ENCODE results near the gene SPIRE2. TPM values are rescaled to one million over a fixed set of nuclear protein-coding genes. Genes with fewer than 3 reads are reported as not detected.
A peak's percentile ranks its signal among the peaks of the same experiment; 100 is the strongest.

Gene SPIRE2
- total and polyA plus RNA-seq, 2 of the 13 experiments (the other 11 are each of a cell fraction or from before 2014, with no cell fraction given): 13.3 to 37.5 TPM

DNA sequence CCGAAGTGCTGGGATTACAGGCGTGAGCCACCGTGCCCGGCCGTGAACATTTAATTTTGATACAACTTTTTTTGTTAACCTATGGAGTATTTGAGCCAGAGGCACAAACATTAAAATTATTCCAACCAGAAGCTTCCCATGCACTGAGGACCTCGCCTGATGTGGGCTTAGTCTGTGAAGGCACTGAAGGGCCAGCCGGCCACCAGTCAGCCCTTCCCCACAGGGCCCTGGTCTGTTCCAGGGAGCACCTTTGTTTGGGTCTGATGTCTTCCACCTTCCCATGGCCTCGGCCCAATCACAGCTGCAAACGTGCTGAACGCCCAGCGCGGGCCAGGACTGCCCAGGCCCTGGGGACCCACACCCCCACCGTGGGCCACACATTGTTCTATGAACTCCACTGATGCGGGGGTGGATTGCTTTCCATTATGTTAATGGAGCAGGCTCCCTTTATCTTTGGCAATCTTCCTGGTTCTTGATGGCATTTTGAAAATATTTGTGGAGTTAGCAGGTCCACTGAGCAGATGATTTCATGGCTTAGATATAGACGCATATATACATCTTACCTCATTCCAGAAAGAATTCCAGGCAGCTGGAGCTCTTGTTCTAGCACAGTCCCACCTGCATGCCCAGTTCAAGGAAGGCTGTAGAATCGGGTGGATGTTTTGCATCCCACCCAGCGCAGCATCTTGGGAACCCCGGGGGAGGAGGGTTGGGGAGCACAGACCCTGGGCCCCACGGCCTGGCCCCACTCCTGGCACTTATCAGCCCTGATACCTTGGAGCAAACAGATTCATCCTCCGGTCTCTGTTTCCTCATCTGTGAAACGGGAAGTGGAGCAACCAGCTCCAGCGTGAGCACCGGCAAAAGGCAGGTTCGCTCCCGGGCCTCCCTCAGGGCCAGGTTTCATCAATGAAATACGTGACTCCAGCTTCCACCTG lies 14.5 kb downstream of the SPIRE2 start (continued):
- TF ChIP-seq TP53 (CRISPR knock-in tag; conservative IDR thresholded peaks at IDR 0.05) (no peak), ZNF788 (CRISPR knock-in tag; IDR thresholded peaks at IDR 0.05; ENCODE audit: borderline replicate concordance) (0 out of 2 replicates have a peak, but pooled peaks have one; percentile 55), GFI1 (CRISPR knock-in tag; IDR thresholded peaks at IDR 0.05; ENCODE audit: borderline replicate concordance) (peak; percentile 59; the same call in 1 of the 2 replicates), HNF1A (IDR thresholded peaks at IDR 0.05; ENCODE audit: low read depth) (no peak), HNF1A (CRISPR knock-in tag; IDR thresholded peaks at IDR 0.05; ENCODE audit: borderline replicate concordance) (0 out of 2 replicates have a peak, but pooled peaks have one; percentile 6), ZNF430 (CRISPR knock-in tag; IDR thresholded peaks at IDR 0.05) (no peak), FIP1L1 (IDR thresholded peaks at IDR 0.05; ENCODE audit: borderline replicate concordance, insufficient read depth, low read depth, low read length) (no peak), SALL1 (CRISPR knock-in tag; IDR thresholded peaks at IDR 0.05) (peak; percentile 29; the same call in 1 of the 2 replicates), AGO1 (IDR thresholded peaks at IDR 0.05; ENCODE audit: low read depth, low read length, poor library complexity, severe bottlenecking) (peak; percentile 50), DNMT3B (CRISPR knock-in tag; conservative IDR thresholded peaks at IDR 0.05) (no peak), ZNF83 (CRISPR knock-in tag; IDR thresholded peaks at IDR 0.05; ENCODE audit: borderline replicate concordance) (no peak), ZMYM2 (CRISPR knock-in tag; IDR thresholded peaks at IDR 0.05) (peak; percentile 64; the same call in 1 of the 2 replicates), ETS1 (CRISPR knock-in tag; IDR thresholded peaks at IDR 0.05) (no peak), ZNF10 (CRISPR knock-in tag; IDR thresholded peaks at IDR 0.05; ENCODE audit: borderline replicate concordance, low read depth) (no peak), ZNF607 (CRISPR knock-in tag; IDR thresholded peaks at IDR 0.05; ENCODE audit: borderline replicate concordance) (no peak)
- TF ChIP-seq, protein P1, sequence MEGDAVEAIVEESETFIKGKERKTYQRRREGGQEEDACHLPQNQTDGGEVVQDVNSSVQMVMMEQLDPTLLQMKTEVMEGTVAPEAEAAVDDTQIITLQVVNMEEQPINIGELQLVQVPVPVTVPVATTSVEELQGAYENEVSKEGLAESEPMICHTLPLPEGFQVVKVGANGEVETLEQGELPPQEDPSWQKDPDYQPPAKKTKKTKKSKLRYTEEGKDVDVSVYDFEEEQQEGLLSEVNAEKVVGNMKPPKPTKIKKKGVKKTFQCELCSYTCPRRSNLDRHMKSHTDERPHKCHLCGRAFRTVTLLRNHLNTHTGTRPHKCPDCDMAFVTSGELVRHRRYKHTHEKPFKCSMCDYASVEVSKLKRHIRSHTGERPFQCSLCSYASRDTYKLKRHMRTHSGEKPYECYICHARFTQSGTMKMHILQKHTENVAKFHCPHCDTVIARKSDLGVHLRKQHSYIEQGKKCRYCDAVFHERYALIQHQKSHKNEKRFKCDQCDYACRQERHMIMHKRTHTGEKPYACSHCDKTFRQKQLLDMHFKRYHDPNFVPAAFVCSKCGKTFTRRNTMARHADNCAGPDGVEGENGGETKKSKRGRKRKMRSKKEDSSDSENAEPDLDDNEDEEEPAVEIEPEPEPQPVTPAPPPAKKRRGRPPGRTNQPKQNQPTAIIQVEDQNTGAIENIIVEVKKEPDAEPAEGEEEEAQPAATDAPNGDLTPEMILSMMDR (CRISPR knock-in tag; IDR thresholded peaks at IDR 0.05): no peak; the same call in 1 of the 2 replicates
- TF ChIP-seq, protein P2, sequence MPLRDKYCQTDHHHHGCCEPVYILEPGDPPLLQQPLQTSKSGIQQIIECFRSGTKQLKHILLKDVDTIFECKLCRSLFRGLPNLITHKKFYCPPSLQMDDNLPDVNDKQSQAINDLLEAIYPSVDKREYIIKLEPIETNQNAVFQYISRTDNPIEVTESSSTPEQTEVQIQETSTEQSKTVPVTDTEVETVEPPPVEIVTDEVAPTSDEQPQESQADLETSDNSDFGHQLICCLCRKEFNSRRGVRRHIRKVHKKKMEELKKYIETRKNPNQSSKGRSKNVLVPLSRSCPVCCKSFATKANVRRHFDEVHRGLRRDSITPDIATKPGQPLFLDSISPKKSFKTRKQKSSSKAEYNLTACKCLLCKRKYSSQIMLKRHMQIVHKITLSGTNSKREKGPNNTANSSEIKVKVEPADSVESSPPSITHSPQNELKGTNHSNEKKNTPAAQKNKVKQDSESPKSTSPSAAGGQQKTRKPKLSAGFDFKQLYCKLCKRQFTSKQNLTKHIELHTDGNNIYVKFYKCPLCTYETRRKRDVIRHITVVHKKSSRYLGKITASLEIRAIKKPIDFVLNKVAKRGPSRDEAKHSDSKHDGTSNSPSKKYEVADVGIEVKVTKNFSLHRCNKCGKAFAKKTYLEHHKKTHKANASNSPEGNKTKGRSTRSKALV (CRISPR knock-in tag; IDR thresholded peaks at IDR 0.05): peak; percentile 16
- TF ChIP-seq, protein P3, sequence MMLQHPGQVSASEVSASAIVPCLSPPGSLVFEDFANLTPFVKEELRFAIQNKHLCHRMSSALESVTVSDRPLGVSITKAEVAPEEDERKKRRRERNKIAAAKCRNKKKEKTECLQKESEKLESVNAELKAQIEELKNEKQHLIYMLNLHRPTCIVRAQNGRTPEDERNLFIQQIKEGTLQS (CRISPR knock-in tag; IDR thresholded peaks at IDR 0.05): no peak

Data from HepG2 (cell line).